Glutamatergic neuron (in vitro differentiated cells): ENCODE data around the gene PHRF1. TPM values are rescaled to one million over a fixed set of nuclear protein-coding genes. Genes with fewer than 3 reads are reported as not detected.

ENCODE experiments used
- DNase-seq: peaks from one replicate; pipeline ENCODE4 v3.0.0; 2022
- H3K27ac Mint-ChIP-seq: one replicate; pipeline ENCODE4 v1.8.0; 2020; ENCODE audit warnings: mild to moderate bottlenecking, mixed read lengths, inconsistent platforms; ENCODE audit not compliant: unreplicated experiment
- H3K27me3 Mint-ChIP-seq: one replicate; pipeline ENCODE4 v1.8.0; 2020; ENCODE audit warnings: mild to moderate bottlenecking, moderate library complexity, mixed read lengths, inconsistent platforms; ENCODE audit not compliant: unreplicated experiment
- H3K36me3 Mint-ChIP-seq: one replicate; pipeline ENCODE4 v1.8.0; 2020; ENCODE audit warnings: mild to moderate bottlenecking, mixed read lengths, inconsistent platforms; ENCODE audit not compliant: unreplicated experiment
- H3K4me1 Mint-ChIP-seq: one replicate; pipeline ENCODE4 v1.8.0; 2020; ENCODE audit warnings: mild to moderate bottlenecking, low read depth, mixed read lengths, inconsistent platforms; ENCODE audit not compliant: unreplicated experiment
- H3K4me3 Mint-ChIP-seq: one replicate; pipeline ENCODE4 v1.8.0; 2020; ENCODE audit warnings: mild to moderate bottlenecking, mixed read lengths, inconsistent platforms; ENCODE audit not compliant: unreplicated experiment
- H3K9me3 Mint-ChIP-seq: one replicate; pipeline ENCODE4 v1.8.0; 2020; ENCODE audit warnings: mild to moderate bottlenecking, moderate library complexity, mixed read lengths, inconsistent platforms; ENCODE audit not compliant: unreplicated experiment
- CTCF ChIP-seq: fragments of 200-600 bp; sonication (generic); IDR thresholded peaks from one replicate; pipeline ENCODE4 v1.5.0; 2021; ENCODE audit not compliant: partially characterized antibody, unreplicated experiment
- total RNA-seq: library from RNA; stranded (reverse); fragmentation: NEBNext Ultra II Directional; extraction: Animal tissue kit (Norgen Biotek cat#: 25700); gene quantifications from one replicate; pipeline ENCODE4 v1.2.1, GENCODE V29; 2021; ENCODE audit not compliant: unreplicated experiment

Gene PHRF1
- total RNA-seq, 1 donor from 2014 or later = 41.6 TPM

DNA sequence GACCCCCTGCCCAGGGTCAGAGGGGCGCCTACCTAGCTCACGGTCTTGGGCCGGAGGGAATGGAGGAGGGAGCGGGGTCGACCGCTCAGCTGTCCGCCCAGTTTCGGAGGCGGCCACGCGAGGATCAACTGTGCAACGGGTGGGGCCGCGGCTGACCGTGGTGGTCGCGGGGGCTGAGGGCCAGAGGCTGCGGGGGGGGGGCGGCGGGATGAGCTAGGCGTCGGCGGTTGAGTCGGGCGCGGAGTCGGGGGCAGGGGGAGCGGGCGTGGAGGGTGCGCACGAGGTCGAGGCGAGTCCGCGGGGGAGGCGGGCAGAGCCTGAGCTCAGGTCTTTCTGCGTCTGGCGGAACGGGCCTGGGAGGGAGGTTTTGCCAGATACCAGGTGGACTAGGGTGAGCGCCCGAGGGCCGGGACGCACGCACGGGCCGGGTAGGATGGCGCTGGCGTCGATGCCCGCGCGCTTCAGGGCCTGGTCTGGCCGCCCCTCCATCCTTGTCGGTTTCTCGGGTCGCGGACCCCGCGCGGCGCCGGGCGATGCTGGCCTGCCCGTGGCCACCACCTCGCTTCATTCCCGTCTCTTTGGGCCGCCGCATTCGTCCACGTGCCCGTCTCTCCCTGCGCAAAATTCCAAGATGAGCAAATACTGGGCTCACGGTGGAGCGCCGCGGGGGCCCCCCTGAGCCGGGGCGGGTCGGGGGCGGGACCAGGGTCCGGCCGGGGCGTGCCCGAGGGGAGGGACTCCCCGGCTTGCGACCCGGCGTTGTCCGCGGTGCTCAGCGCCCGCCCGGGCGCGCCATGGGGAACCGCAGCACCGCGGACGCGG is 60.5 kb downstream of the PHRF1 start, which contains the start of gene DRD4:
TSS of gene DRD4 (plus strand) at position 759 of the 822 bp plus-strand sequence. CDS start at position 795, 36 bp downstream.
- Mint-ChIP-seq H3K4me3 (peak within 1 kb of the TSS; percentile 90), H3K4me1 (peaks cover 5% of the 10 kb centered on the region), H3K27ac (peak within 1 kb of the TSS; percentile 62), H3K27me3 (peaks cover 20% of the 10 kb centered on the region), H3K9me3 (peaks cover 7% of the 10 kb centered on the region), H3K36me3 (no peaks in the 10 kb centered on the region)
- DNase-seq = no peak
- TF ChIP-seq CTCF = no peak

- H3K4me3 Mint-ChIP-seq = peak overlapping the region; percentile 90
- H3K9me3 Mint-ChIP-seq = peaks cover 7% of the 10 kb centered on the region
- peaks cover 5% of the 10 kb centered on the region for H3K4me1 Mint-ChIP-seq
- no peak for DNase-seq
- H3K27me3 Mint-ChIP-seq = peaks cover 20% of the 10 kb centered on the region
- TF ChIP-seq CTCF = no peak
- no peaks in the 10 kb centered on the region for H3K36me3 Mint-ChIP-seq
- no peak overlapping the region for H3K27ac Mint-ChIP-seq
Observed at GRCh38 chr11:637333-637592, 61.0 kb downstream of the PHRF1 start.

- Mint-ChIP-seq H3K27me3 (peaks cover 21% of the 10 kb centered on the region), H3K4me1 (peaks cover 5% of the 10 kb centered on the region), H3K4me3 (peak overlapping the region; percentile 90), H3K27ac (peak overlapping the region; percentile 62), H3K9me3 (peaks cover 7% of the 10 kb centered on the region), H3K36me3 (no peaks in the 10 kb centered on the region)
- no peak for DNase-seq
- TF ChIP-seq CTCF = no peak
Observed at GRCh38 chr11:637593-638521, 61.6 kb downstream of the PHRF1 start.

- no peak for DNase-seq
- Mint-ChIP-seq H3K36me3 (no peaks in the 10 kb centered on the region), H3K4me3 (peak overlapping the region; percentile 71), H3K27ac (no peak overlapping the region), H3K9me3 (peaks cover 7% of the 10 kb centered on the region), H3K4me1 (peaks cover 5% of the 10 kb centered on the region), H3K27me3 (peaks cover 19% of the 10 kb centered on the region)
- TF ChIP-seq CTCF = no peak
Observed at GRCh38 chr11:638631-639331, 62.5 kb downstream of the PHRF1 start.
